GM18909 (cell line): ENCODE measurements around the gene LRRC74B.
"Not testable (repeated sequence)": the region's sequence is repeated elsewhere in the genome, so short reads cannot be mapped to it uniquely, and the experiment has no call there.

Source experiments
- ATAC-seq: cut with Tn5 transposase; IDR thresholded peaks from one replicate; pipeline ENCODE4 v1.9.1; 2021; ENCODE audit warnings: mild to moderate bottlenecking; ENCODE audit not compliant: unreplicated experiment, poor library complexity

Gene LRRC74B

GRCh38 chr22:21030621-21031544, 14.9 kb upstream of the LRRC74B start:
- ATAC-seq = no peak

- no peak for ATAC-seq
Measured at GRCh38 chr22:21031545-21032036, 14.2 kb upstream of the LRRC74B start.

GRCh38 chr22:21032037-21032867, 13.5 kb upstream of the LRRC74B start, which contains the start of gene SLC7A4:
TSS of gene SLC7A4 (minus strand) at chr22:21032561. CDS start at chr22:21031812, 749 bp downstream.
- no peak for ATAC-seq

GRCh38 chr22:21032868-21033688, 12.7 kb upstream of the LRRC74B start:
- ATAC-seq = no peak

GRCh38 chr22:21033895-21034294, 11.9 kb upstream of the LRRC74B start:
- no peak for ATAC-seq

GRCh38 chr22:21034989-21035388, 10.8 kb upstream of the LRRC74B start:
- no peak for ATAC-seq

- no peak for ATAC-seq
Measured at GRCh38 chr22:21038405-21038804, 7.3 kb upstream of the LRRC74B start.

- not testable (repeated sequence) for ATAC-seq
Measured at GRCh38 chr22:21039158-21039557, 6.6 kb upstream of the LRRC74B start.

GRCh38 chr22:21041937-21042336, 3.8 kb upstream of the LRRC74B start:
- ATAC-seq = no peak

GRCh38 chr22:21042978-21043859, 2.5 kb upstream of the LRRC74B start:
- ATAC-seq = no peak

GRCh38 chr22:21043860-21044535, 1.7 kb upstream of the LRRC74B start:
- no peak for ATAC-seq

GRCh38 chr22:21044931-21045584, 688 bp upstream of the LRRC74B start:
- no peak for ATAC-seq

GRCh38 chr22:21047035-21047661, 1.4 kb downstream of the LRRC74B start:
- ATAC-seq = no peak

GRCh38 chr22:21047730-21048129, 2.0 kb downstream of the LRRC74B start:
- no peak for ATAC-seq

GRCh38 chr22:21048448-21048847, 2.7 kb downstream of the LRRC74B start:
- not testable (repeated sequence) for ATAC-seq

GRCh38 chr22:21048965-21049364, 3.2 kb downstream of the LRRC74B start:
- ATAC-seq = not testable (repeated sequence)

GRCh38 chr22:21051145-21051830, 5.5 kb downstream of the LRRC74B start:
- ATAC-seq = no peak
